Retinal pigment epithelial cell (primary cell): ENCODE measurements around the gene TARDBP.
A peak's percentile ranks its signal among the peaks of the same experiment; 100 is the strongest.

Experiments
- DNase-seq: peaks from one replicate; pipeline ENCODE4 v3.0.0-alpha.2; 2010; ENCODE audit warnings: low read depth
- H3K4me3 ChIP-seq: 2 replicates; pipeline ENCODE4 v1.5.1; 2011; ENCODE audit warnings: mild to moderate bottlenecking, low read length, control low read depth, moderate library complexity
- TF ChIP-seq, protein P1 (sequence below): conservative IDR thresholded peaks from 2 replicates; pipeline ENCODE4 v1.5.1; 2011; ENCODE audit warnings: low read depth, low read length, control low read depth, inconsistent platforms

Gene TARDBP

DNA sequence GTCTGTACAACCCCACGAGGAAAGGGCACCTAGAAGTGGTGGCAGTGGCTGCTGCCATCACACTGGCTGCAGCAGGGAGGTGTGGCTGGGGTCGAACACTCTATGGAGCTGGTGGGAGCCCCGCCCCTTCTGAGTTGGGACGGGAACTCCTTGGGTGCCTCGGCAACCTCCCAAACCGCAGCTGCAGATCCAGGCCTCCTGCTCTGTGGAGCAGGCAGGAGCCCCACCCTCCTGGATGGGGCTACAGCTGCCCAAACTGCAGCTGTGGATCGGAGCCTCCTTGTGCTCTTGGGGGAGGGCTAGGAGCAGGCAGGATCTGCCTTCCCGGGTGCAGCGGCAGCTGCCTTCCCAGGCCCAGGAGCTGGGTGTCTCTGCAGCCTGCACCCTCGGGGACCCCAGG, 38.9 kb upstream of the TARDBP start:
- no peak for DNase-seq
- TF ChIP-seq, protein P1, sequence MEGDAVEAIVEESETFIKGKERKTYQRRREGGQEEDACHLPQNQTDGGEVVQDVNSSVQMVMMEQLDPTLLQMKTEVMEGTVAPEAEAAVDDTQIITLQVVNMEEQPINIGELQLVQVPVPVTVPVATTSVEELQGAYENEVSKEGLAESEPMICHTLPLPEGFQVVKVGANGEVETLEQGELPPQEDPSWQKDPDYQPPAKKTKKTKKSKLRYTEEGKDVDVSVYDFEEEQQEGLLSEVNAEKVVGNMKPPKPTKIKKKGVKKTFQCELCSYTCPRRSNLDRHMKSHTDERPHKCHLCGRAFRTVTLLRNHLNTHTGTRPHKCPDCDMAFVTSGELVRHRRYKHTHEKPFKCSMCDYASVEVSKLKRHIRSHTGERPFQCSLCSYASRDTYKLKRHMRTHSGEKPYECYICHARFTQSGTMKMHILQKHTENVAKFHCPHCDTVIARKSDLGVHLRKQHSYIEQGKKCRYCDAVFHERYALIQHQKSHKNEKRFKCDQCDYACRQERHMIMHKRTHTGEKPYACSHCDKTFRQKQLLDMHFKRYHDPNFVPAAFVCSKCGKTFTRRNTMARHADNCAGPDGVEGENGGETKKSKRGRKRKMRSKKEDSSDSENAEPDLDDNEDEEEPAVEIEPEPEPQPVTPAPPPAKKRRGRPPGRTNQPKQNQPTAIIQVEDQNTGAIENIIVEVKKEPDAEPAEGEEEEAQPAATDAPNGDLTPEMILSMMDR = no peak
- no peak overlapping the region for H3K4me3 ChIP-seq

DNA sequence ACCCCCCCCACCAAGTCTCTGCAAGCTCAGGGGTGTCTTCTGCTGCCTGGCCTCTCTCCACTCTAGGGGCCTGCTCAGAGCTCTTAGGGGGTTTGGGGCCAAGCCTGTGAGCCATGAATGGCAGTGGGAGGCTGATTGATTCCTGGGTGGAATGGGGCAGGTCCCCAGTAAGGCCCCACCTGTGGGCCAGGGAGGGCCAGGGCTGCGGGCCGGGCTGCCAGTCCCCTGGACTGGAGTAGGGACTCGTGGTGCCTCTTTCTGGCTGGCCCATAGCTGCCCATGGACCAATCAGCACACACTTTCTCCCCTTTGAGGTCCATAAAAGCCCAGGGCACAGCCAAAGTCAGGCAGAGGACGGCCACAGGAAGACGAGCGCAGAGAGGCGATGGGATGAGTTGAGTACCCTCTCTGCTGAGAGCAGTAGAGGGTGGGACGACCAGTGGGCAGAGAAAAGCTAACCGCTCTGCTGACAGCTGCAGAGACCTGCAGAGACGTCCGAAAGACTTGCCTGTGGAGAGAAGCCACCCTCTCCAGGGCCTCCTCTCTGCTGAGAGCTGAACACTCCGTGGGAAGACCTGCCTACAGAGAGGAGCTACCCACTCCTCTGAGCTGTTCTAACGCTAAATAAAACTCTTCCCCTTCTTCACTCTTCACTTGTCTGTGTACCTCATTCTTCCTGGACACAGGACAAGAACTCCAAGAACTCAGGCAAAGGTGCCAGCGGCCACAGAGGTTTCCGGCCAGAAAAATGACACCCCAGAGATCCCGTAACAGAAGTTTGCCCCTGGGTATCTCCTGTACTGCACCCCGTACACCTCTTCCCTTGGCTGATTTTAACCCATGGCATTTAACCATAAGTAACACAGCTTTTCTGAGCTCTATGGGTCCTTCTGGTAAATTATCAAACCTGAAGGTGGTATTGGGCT, 38.2 kb upstream of the TARDBP start:
- TF ChIP-seq, protein P1 = no peak
- DNase-seq = no peak
- H3K4me3 ChIP-seq = no peak overlapping the region

DNA sequence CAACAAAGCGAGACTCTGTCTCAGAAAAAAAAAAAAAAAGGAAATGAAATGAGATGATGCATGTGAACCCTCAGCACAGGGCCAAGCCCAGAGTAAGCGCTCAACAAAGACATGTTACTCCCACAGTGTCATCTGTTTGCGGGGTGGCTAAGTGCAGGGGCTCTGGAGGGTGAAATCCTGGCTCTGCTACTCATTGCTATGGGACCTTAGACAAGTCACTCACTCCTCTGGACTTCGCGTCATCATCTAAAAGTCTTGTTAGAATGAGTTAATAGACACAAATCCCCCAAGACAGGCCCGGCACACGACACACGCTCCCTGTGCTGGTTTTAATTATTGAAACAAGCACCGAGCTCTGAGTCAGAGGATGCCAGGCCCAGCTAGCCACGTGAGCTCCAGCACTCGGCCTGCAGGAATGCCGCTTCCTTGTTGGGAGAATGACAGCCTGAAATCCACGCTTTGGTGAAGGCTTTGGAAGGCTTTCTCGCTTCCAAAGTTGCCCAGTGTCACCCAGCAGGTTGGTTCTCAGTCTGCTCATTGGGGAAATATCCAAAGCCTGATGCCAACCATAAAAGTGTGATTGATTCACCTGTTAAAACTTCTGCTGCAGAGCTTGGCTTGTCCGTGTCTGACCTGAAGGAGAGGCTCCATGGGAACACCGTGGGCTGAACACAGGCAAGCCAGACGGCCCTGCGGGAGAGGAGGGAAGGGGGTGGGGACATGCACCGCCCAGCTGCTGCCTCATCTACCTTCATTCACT, 36.7 kb upstream of the TARDBP start:
- TF ChIP-seq, protein P1 = no peak
- no peak overlapping the region for H3K4me3 ChIP-seq
- DNase-seq = peak; percentile 59

DNA sequence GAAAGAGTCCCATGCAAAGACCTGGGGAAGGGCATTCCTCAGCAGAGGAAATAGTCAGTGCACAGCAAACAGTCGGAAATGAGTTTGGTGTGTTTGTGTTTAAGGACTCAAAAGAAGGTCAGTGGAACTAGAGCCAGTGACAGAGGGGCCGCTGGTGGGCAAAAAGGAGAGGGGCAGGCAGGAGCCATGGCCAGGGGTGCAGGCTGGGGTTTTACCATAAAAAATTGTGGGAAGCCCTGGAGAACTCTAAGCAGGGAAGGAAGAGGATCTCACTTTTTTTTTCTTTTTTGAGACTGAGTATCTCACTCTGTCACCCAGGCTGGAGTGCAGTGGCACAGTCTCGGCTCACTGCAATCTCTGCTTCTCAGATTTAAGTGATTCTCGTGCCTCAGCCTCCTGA, 33.7 kb upstream of the TARDBP start:
- no peak for DNase-seq
- H3K4me3 ChIP-seq = no peak overlapping the region
- TF ChIP-seq, protein P1 = no peak

DNA sequence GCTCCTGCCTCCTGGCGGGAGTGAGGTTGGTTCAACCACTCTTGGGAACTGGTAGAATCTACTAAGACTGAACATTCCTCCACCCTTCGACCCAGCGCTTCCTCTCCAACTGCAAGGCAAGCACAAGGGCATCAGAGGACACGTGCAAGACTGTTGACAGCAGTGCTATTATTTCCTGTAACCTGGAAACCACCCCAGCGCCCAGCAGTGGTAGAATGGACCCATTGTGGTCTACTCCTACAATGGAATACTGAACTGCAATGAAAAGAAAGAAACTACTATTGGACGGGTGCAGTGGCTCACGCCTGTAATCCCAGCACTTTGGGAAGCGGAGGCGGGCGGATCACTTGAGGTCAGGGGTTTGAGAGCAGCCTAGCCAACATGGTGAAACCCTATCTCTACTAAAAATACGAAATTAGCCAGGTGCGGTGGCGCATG, 33.0 kb upstream of the TARDBP start:
- no peak for DNase-seq
- no peak overlapping the region for H3K4me3 ChIP-seq
- TF ChIP-seq, protein P1 = no peak

DNA sequence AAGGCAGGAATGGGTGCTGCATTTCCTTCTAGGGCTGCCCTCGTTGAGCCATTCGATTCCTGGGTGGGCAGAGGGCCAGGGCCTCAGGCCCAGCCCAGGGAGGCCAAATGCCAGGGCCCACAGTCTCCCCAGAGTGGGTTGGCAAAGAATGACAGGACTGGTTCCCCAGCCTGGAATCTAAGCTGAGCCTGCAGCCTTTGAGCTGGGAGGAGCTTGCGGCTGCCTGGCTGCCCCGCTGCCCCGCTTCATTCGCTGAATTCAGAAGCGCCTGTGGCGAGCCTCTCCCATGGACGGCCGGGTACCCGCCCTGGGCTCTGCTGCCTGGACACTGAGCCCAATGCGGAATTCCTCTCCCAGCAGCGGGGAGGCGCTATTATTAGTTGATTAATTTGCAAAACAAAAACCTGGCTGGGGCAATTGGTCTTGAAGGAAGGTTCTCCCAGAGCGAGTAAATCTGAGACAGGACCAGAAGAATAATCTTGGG, 32.3 kb upstream of the TARDBP start:
- DNase-seq = peak; percentile 44
- no peak overlapping the region for H3K4me3 ChIP-seq

More for the DNA sequence above, 32.3 kb upstream of the TARDBP start:
- TF ChIP-seq, protein P1 = peak; percentile 62
